CD14-positive monocyte (primary cell): ENCODE data around the gene AFF2. TPM values are rescaled to one million over a fixed set of nuclear protein-coding genes. Genes with fewer than 3 reads are reported as not detected.

ENCODE experiments used
- DNase-seq, 3 donors: peaks; one replicate each; pipeline ENCODE4 v3.0.0-alpha.2; 2011 to 2022
- H2AFZ ChIP-seq: 2 replicates; pipeline ENCODE4 v1.6.0; 2012; ENCODE audit warnings: mild to moderate bottlenecking, low read depth, low read length, inconsistent platforms; ENCODE audit not compliant: insufficient read depth, poor library complexity, severe bottlenecking
- H3K27ac ChIP-seq, 2 donors: 1 replicate in 1 of 2; 2 replicates in 1 of 2; pipeline ENCODE4 v1.5.1; 2012 to 2013; ENCODE audit warnings: low read length in 2 of 2, control low read depth in 1 of 2, inconsistent platforms in 1 of 2, low read depth in 1 of 2, mild to moderate bottlenecking in 1 of 2
- H3K27me3 ChIP-seq, 2 donors: one replicate each; pipeline versions ENCODE4 v1.6.0 to v1.6.1; 2011 to 2013; ENCODE audit warnings: low read length in 2 of 2; ENCODE audit not compliant: control insufficient read depth in 2 of 2, insufficient read depth in 2 of 2
- H3K36me3 ChIP-seq, 2 donors: replicated peaks in 1 of 2; 1 replicate in 1 of 2; 2 replicates in 1 of 2; pipeline versions ENCODE4 v1.5.1 to v1.6.1; 2012 to 2013; ENCODE audit warnings: low read length in 2 of 2, control low read depth in 1 of 2, inconsistent platforms in 1 of 2, mild to moderate bottlenecking in 1 of 2; ENCODE audit not compliant: insufficient read depth in 2 of 2, control insufficient read depth in 1 of 2
- H3K4me1 ChIP-seq, 2 donors: 1 replicate in 1 of 2; 2 replicates in 1 of 2; pipeline versions ENCODE4 v1.5.1 to v1.6.1; 2012 to 2013; ENCODE audit warnings: low read length in 2 of 2, control low read depth in 1 of 2, inconsistent platforms in 1 of 2, mild to moderate bottlenecking in 1 of 2, moderate library complexity in 1 of 2; ENCODE audit not compliant: insufficient read depth in 2 of 2, control insufficient read depth in 1 of 2
- H3K4me2 ChIP-seq: replicated peaks from 2 replicates; pipeline ENCODE3; 2012; ENCODE audit warnings: low read length, moderate library complexity, mild to moderate bottlenecking; ENCODE audit not compliant: poor library complexity, severe bottlenecking; ENCODE audit errors: extremely low read depth
- H3K4me3 ChIP-seq, 3 experiments: fragments of 200-600 bp in 1 of 3; sonication (generic) in 1 of 3; replicated peaks in 1 of 3; 1 replicate in 2 of 3; 2 replicates in 1 of 3; pipeline ENCODE4 v1.5.1; 2011 to 2013; ENCODE audit warnings: low read length in 3 of 3, mild to moderate bottlenecking in 3 of 3, control low read depth in 2 of 3, low read depth in 2 of 3, inconsistent platforms in 1 of 3, moderate library complexity in 1 of 3
- H3K79me2 ChIP-seq: 2 replicates; pipeline ENCODE4 v1.6.0; 2012; ENCODE audit warnings: mild to moderate bottlenecking, control low read depth, inconsistent platforms, low read length, moderate library complexity; ENCODE audit not compliant: insufficient read depth
- H3K9ac ChIP-seq: 2 replicates; pipeline ENCODE4 v1.6.0; 2017; ENCODE audit warnings: low read length, mild to moderate bottlenecking; ENCODE audit not compliant: insufficient read depth, poor library complexity, severe bottlenecking
- H3K9me3 ChIP-seq, 2 donors: replicated peaks in 1 of 2; 1 replicate in 1 of 2; 2 replicates in 1 of 2; pipeline versions ENCODE4 v1.5.1 to v1.6.1; 2012 to 2013; ENCODE audit warnings: low read length in 2 of 2, control low read depth in 1 of 2; ENCODE audit not compliant: control insufficient read depth in 1 of 2, insufficient read depth in 1 of 2
- H4K20me1 ChIP-seq: 2 replicates; pipeline ENCODE4 v1.6.0; 2012; ENCODE audit warnings: mild to moderate bottlenecking, low read length, control low read depth, moderate library complexity; ENCODE audit not compliant: insufficient read depth
- H3K27ac Mint-ChIP-seq, 7 donors: one replicate each; pipeline ENCODE4 v1.8.0; 2020; ENCODE audit warnings: mild to moderate bottlenecking in 7 of 7, mixed read lengths in 7 of 7, moderate library complexity in 6 of 7, inconsistent platforms in 2 of 7
- H3K27me3 Mint-ChIP-seq, 3 donors: one replicate each; pipeline ENCODE4 v1.8.0; 2021 to 2022; ENCODE audit warnings: low read depth in 3 of 3, mild to moderate bottlenecking in 3 of 3, mixed read lengths in 3 of 3, moderate library complexity in 3 of 3, inconsistent platforms in 1 of 3
- H3K36me3 Mint-ChIP-seq, 2 donors: one replicate each; pipeline ENCODE4 v1.8.0; 2020; ENCODE audit warnings: mixed read lengths in 2 of 2, inconsistent platforms in 1 of 2, mild to moderate bottlenecking in 1 of 2
- H3K4me1 Mint-ChIP-seq: one replicate; pipeline ENCODE4 v1.8.0; 2020; ENCODE audit warnings: mild to moderate bottlenecking, mixed read lengths
- H3K4me3 Mint-ChIP-seq, 2 donors: one replicate each; pipeline ENCODE4 v1.8.0; 2020; ENCODE audit warnings: mild to moderate bottlenecking in 2 of 2, mixed read lengths in 2 of 2, moderate library complexity in 1 of 2
- H3K9me3 Mint-ChIP-seq, 7 donors: one replicate each; pipeline ENCODE4 v1.8.0; 2020 to 2022; ENCODE audit warnings: mixed read lengths in 7 of 7, mild to moderate bottlenecking in 6 of 7, moderate library complexity in 6 of 7, inconsistent platforms in 2 of 7
- CTCF ChIP-seq: fragments of 200-600 bp; IDR thresholded peaks from one replicate; pipeline ENCODE4 v1.8.0; 2022; ENCODE audit warnings: antibody characterized with exemption, mild to moderate bottlenecking
- WGBS: methylation state at CpG from one replicate; pipeline ENCODE4 v1.1.5; 2013; ENCODE audit warnings: missing lambda C conversion rate; ENCODE audit not compliant: insufficient coverage; 5-methylcytosine and 5-hydroxymethylcytosine counted together
- intact Hi-C, 2 donors: fragments of 100-400 bp; cut with micrococcal nuclease; formaldehyde crosslinking; loops; one replicate each; pipeline versions ENCODE4 v1.15.0 to v1.15.1; 2023
- polyA plus RNA-seq, 3 donors: library from polyadenylated mRNA; depleted of rRNA in 1 of 3; unstranded in 2 of 3; stranded (reverse) in 1 of 3; fragments of 300-500 nt in 2 of 3; fragments of >200 nt in 1 of 3; fragmentation: Illumina TruSeq in 2 of 3; gene quantifications; 1 replicate in 2 of 3; 2 replicates in 1 of 3; pipeline ENCODE4 v1.2.3, GENCODE V29; 2012 to 2021

Gene AFF2
- polyA plus RNA-seq, 3 donors: 0.07 to 1.1 (median 0.70) TPM

GRCh38 chrX:148722966-148723365 lies 222.5 kb downstream of the AFF2 start:
- Mint-ChIP-seq H3K27ac (no peak overlapping the region), H3K27me3 (peaks cover 0 to 2% (median 2%) of the 10 kb centered on the region in 3 donors), H3K4me3 (no peak overlapping the region), H3K9me3 (no peaks in the 10 kb centered on the region), H3K4me1 (no peaks in the 10 kb centered on the region), H3K36me3 (no peaks in the 10 kb centered on the region)
- intact Hi-C loops: no loop called here
- no peak overlapping the region for H3K27ac ChIP-seq
- H3K79me2 ChIP-seq: no peaks in the 10 kb centered on the region
- H3K27me3 ChIP-seq: no peaks in the 10 kb centered on the region
- H3K9ac ChIP-seq: no peak overlapping the region
- no peaks in the 10 kb centered on the region for H3K9me3 ChIP-seq
- no peak overlapping the region for H3K4me3 ChIP-seq
- H3K4me1 ChIP-seq: no peaks in the 10 kb centered on the region
- no peak for DNase-seq
- H4K20me1 ChIP-seq: no peaks in the 10 kb centered on the region
- no peak overlapping the region for H2AFZ ChIP-seq
- no peak overlapping the region for H3K4me2 ChIP-seq
- TF ChIP-seq CTCF: no peak
- H3K36me3 ChIP-seq: no peaks in the 10 kb centered on the region
- no CpG with 5 or more reads among the region's 3 CpGs for WGBS

GRCh38 chrX:148723551-148723950 lies 223.1 kb downstream of the AFF2 start:
- Histone ChIP-seq H3K4me2 (no peak overlapping the region), H3K27me3 (no peaks in the 10 kb centered on the region), H3K79me2 (no peaks in the 10 kb centered on the region), H3K4me1 (no peaks in the 10 kb centered on the region), H3K27ac (no peak overlapping the region), H3K9ac (no peak overlapping the region), H3K36me3 (no peaks in the 10 kb centered on the region), H4K20me1 (no peaks in the 10 kb centered on the region), H3K4me3 (no peak overlapping the region), H3K9me3 (no peaks in the 10 kb centered on the region), H2AFZ (no peak overlapping the region)
- Mint-ChIP-seq H3K4me1 (no peaks in the 10 kb centered on the region), H3K4me3 (no peak overlapping the region), H3K9me3 (no peaks in the 10 kb centered on the region), H3K36me3 (no peaks in the 10 kb centered on the region), H3K27ac (no peak overlapping the region), H3K27me3 (peaks cover 0 to 2% (median 2%) of the 10 kb centered on the region in 3 donors)
- TF ChIP-seq CTCF: no peak
- 90% methylated on average over 2 of the region's 2 CpGs for WGBS
- intact Hi-C loops: no loop called here
- DNase-seq: no peak
